GM10266 (cell line): ENCODE data around the gene SNX24.
"Not testable (repeated sequence)": the region's sequence is repeated elsewhere in the genome, so short reads cannot be mapped to it uniquely, and the experiment has no call there.

Experiments
- DNase-seq: peaks from one replicate; pipeline ENCODE4 v3.0.0; 2012; ENCODE audit errors: extremely low spot score
- CTCF ChIP-seq: IDR thresholded peaks from 2 replicates; pipeline ENCODE4 v1.5.1; 2012; ENCODE audit warnings: mild to moderate bottlenecking, low read depth; ENCODE audit not compliant: control insufficient read depth, insufficient read depth; ENCODE audit errors: missing control alignments

SNX24 gene

GRCh38 chr5:122959740-122960445, 114.5 kb downstream of the SNX24 start:
- no peak for TF ChIP-seq CTCF

GRCh38 chr5:122963305-122963704, 117.9 kb downstream of the SNX24 start:
- TF ChIP-seq CTCF: no peak
- no peak for DNase-seq

More at GRCh38 chr5:122959740-122960445, 114.5 kb downstream of the SNX24 start:
- no peak for DNase-seq

- TF ChIP-seq CTCF: no peak
Observed at GRCh38 chr5:122965111-122965510, 119.7 kb downstream of the SNX24 start.

DNA sequence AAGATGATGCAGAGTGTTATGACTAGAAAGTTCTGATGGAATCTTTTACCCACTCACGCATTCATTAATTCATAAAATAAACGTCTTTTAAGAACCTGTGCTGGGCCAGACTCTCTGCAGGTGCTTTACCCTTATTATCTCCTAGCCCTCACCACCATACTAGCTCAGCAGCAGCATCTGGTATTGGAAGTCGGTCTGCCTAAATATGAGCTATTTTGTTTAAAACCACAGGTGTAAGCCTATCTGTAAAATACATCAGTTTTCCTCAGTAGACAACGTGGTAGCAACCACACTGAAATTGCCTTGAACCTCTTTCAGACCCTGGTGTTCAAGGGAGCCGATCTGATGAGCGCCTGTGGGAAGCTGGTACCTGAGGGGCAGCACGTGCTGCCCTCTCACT, 121.7 kb downstream of the SNX24 start:
- no peak for TF ChIP-seq CTCF
- DNase-seq: no peak

More at GRCh38 chr5:122965111-122965510, 119.7 kb downstream of the SNX24 start:
- no peak for DNase-seq

DNA sequence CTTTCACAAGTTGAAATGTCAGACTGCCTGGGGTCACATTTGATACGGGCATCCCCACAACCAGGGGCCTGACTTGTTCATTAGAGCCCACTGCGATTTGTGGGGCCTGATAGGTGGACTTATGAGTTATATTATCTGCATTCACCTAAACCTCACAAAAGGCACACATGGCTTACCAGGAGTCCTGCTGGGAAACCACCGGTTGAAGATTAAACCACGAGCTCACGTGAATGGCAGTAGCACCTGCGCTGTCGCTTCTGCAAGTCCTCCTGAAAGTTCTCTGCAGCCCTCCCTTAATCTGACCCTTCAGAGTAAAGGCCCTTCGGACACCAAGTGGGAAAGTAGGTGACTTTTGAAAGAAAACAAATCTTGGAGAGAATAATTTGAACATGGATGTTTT, 122.2 kb downstream of the SNX24 start:
- TF ChIP-seq CTCF: no peak
- no peak for DNase-seq

DNA sequence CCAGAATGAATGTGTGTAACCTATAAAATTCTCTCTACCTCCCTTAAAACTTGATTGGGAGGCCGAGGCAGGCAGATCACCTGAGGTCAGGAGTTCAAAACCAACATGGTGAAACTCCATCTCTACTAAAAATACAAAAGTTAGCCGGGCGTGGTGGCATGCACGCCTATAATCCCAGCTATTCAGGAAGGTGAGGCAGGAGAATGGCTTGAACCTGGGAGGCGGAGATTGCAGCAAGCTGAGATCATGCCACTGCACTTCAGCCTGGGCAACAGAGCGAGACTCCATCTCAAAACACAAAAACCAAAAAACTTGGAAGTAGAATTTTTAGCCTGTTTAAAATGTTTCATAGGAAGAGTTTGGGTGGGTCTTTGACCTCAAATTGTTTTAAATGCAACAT, 122.6 kb downstream of the SNX24 start:
- not testable (repeated sequence) for DNase-seq

DNA sequence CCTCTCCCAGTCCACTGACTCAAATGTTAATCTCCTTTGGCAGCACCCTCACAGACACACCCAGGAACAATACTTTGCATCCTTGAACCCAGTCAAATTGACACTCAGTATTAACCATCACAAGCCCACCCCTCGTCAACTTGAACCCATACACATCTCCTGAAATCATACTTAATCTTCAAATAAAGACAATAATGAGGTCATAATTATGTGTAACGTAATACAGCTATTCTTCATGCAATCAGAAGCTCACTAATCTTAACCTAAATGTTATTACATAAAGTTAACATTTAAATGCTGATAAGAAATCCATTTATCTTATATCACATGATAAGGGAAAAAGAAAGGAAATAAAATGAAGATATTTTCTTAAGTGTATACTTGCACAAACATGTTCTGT, 125.9 kb downstream of the SNX24 start:
- no peak for TF ChIP-seq CTCF
- DNase-seq: no peak

DNA sequence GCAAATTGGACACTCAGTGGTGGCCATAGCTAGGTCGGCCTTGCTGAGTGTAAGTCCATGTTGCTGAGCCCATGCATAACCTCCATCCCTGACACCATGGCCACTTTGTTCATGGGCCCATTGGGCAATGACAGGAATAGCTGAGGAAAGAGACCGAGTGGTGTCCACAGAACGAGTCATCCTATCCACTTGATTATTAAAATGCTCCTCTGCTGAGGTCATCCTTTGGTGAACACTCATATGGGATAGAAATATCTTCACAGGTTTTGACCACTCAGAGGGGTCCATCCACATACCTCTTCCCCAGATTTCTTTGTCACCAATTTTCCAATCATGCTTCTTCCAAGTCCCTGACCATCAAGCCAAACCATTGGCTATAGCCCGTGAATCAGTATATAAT, 127.5 kb downstream of the SNX24 start:
- no peak for TF ChIP-seq CTCF
- no peak for DNase-seq

- DNase-seq: not testable (repeated sequence)
Observed at GRCh38 chr5:122973759-122974158, 128.3 kb downstream of the SNX24 start.

DNA sequence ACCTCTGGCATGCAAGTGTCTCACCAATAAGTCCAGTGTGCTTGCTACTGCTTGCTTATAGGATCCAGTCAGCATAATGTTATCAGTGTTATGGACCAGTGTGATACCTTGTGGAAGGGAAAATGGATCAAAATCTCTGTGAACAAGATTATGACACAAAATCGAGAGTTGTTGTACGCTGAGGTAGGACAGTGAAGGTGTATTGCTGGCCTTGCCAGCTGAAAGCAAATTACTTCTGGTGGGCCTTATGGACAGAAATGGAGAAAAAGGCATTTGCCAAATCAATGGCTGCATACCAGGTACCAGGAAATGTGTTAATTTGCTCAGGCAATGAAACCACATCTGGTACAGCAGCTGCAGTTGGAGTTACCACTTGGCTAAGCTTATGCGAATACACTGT, 128.8 kb downstream of the SNX24 start:
- not testable (repeated sequence) for DNase-seq
